HepG2 (cell line): ENCODE data around the gene ITGB3. TPM values are rescaled to one million over a fixed set of nuclear protein-coding genes. Genes with fewer than 3 reads are reported as not detected.

ENCODE experiments used
- ATAC-seq: fragments of 200-7000 bp; cut with Tn5 transposase; 3 replicates; pipeline ENCODE4 v1.9.1; 2020; ENCODE audit warnings: mild to moderate bottlenecking, moderate library complexity
- BruUV-seq: library from RNA; stranded (reverse); fragments of 400-500 nt; replicated peaks from 2 replicates; lab custom pipeline; 2021; lab: Mats Ljungman, UMichigan
- CTCF ChIA-PET: fragments of 300-600 bp; formaldehyde crosslinking; extraction: SDS; loops from one replicate; lab custom pipeline; 2021; ENCODE audit warnings: low total read pairs, inconsistent platforms, low intra/inter-chr PET ratio; lab: Yijun Ruan, JAX
- POLR2A ChIA-PET: fragments of 350-600 bp; sonication (Branson Sonifier 250); formaldehyde crosslinking; loops from one replicate; lab custom pipeline; 2020; ENCODE audit warnings: antibody characterized with exemption, inconsistent platforms; lab: Yijun Ruan, JAX
- DNase-seq: peaks from one replicate; pipeline ENCODE4 v3.0.0-alpha.2; 2015; ENCODE audit warnings: low spot score
- FAIRE-seq: peaks from 3 replicates; lab custom pipeline; 2011; peaks lifted over from hg19 to GRCh38; lab: Jason Lieb, UNC
- H2AFZ ChIP-seq: one replicate; pipeline ENCODE4 v1.6.1; 2011; ENCODE audit warnings: low read length, inconsistent platforms
- H3K27ac ChIP-seq: fragments of 300-600 bp; 3 replicates; pipeline ENCODE4 v1.8.0; 2011; ENCODE audit warnings: mixed run types, mild to moderate bottlenecking, mixed read lengths, low read length, inconsistent platforms; ENCODE audit not compliant: insufficient read depth; ENCODE audit errors: extremely low read length
- H3K27me3 ChIP-seq, 2 experiments: fragments of 200-600 bp in 1 of 2; 2 replicates in 1 of 2; 3 replicates in 1 of 2; pipeline versions ENCODE4 v1.6.0 to v1.8.0; 2011; ENCODE audit warnings: low read length in 2 of 2, mild to moderate bottlenecking in 2 of 2, moderate library complexity in 2 of 2, inconsistent platforms in 1 of 2; ENCODE audit not compliant: insufficient read depth in 2 of 2, control insufficient read depth in 1 of 2
- H3K36me3 ChIP-seq, 2 experiments: fragments of 200-600 bp in 1 of 2; replicated peaks in 1 of 2; 2 replicates in 1 of 2; 3 replicates in 1 of 2; pipeline versions ENCODE4 v1.5.1 to v1.8.0; 2011; ENCODE audit warnings: low read length in 2 of 2, inconsistent platforms in 1 of 2; ENCODE audit not compliant: insufficient read depth in 2 of 2, control insufficient read depth in 1 of 2
- H3K4me1 ChIP-seq: 2 replicates; pipeline ENCODE4 v1.5.1; 2012; ENCODE audit warnings: low read length, inconsistent platforms; ENCODE audit not compliant: insufficient read depth
- H3K4me2 ChIP-seq: 2 replicates; pipeline ENCODE4 v1.6.0; 2011; ENCODE audit warnings: low read depth, low read length, inconsistent platforms
- H3K4me3 ChIP-seq, 3 experiments: fragments of 200-600 bp in 1 of 3; sonication (generic), shearing (Covaris generic) in 1 of 3; replicated peaks in 1 of 3; 2 replicates each; pipeline ENCODE4 v1.5.1; 2011 to 2016; ENCODE audit warnings: low read length in 3 of 3, inconsistent platforms in 2 of 3, low read depth in 2 of 3, mild to moderate bottlenecking in 2 of 3, control low read depth in 1 of 3, mixed read lengths in 1 of 3; ENCODE audit not compliant: insufficient read depth in 1 of 3
- H3K79me2 ChIP-seq: one replicate; pipeline ENCODE4 v1.6.1; 2011; ENCODE audit warnings: low read length, inconsistent platforms; ENCODE audit not compliant: insufficient read depth
- H3K9ac ChIP-seq: 2 replicates; pipeline ENCODE4 v1.6.0; 2011; ENCODE audit warnings: mild to moderate bottlenecking, low read depth, low read length, inconsistent platforms; ENCODE audit not compliant: insufficient read depth
- H3K9me3 ChIP-seq: 2 replicates; pipeline ENCODE4 v1.5.1; 2012; ENCODE audit warnings: mild to moderate bottlenecking, low read length
- H4K20me1 ChIP-seq: 2 replicates; pipeline ENCODE4 v1.6.0; 2011; ENCODE audit warnings: inconsistent platforms, mild to moderate bottlenecking, low read length, moderate library complexity; ENCODE audit not compliant: insufficient read depth
- FOXA3 ChIP-seq: IDR thresholded peaks from 2 replicates; pipeline ENCODE4 v1.6.1; 2016; ENCODE audit warnings: missing genetic modification reagents, missing compliant biosample characterization
- NR2F2 ChIP-seq: IDR thresholded peaks from 2 replicates; pipeline ENCODE4 v1.6.1; 2012; ENCODE audit warnings: low read depth, inconsistent platforms, borderline replicate concordance
- SIN3B ChIP-seq: fragments of 150-350 bp; IDR thresholded peaks from 2 replicates; pipeline ENCODE4 v1.6.1; 2014; ENCODE audit warnings: low read length
- THYN1 ChIP-seq: sonication (generic); formaldehyde crosslinking; IDR thresholded peaks from 2 replicates; pipeline ENCODE4 v1.8.1; 2023; ENCODE audit warnings: low read depth, mild to moderate bottlenecking, moderate library complexity, missing genetic modification reagents, borderline replicate concordance
- ZNF343 ChIP-seq: sonication (generic); formaldehyde crosslinking; IDR thresholded peaks from 2 replicates; pipeline ENCODE4 v1.4.0; 2020; ENCODE audit warnings: mild to moderate bottlenecking, missing genetic modification reagents
- ZNF850 ChIP-seq: sonication (generic); formaldehyde crosslinking; conservative IDR thresholded peaks from 2 replicates; pipeline ENCODE4 v1.9.0; 2021; ENCODE audit warnings: mild to moderate bottlenecking, missing genetic modification reagents
- WGBS: methylation state at CpG from one replicate; pipeline ENCODE4 v1.1.6; 2017; ENCODE audit warnings: low lambda C conversion rate; 5-methylcytosine and 5-hydroxymethylcytosine counted together
- in situ Hi-C: cut with HindIII; loops from 2 replicates; pipeline ENCODE4 v1.10.0; 2017; ENCODE audit warnings: low pct_unique_long_range_greater_than_20kb; ENCODE audit not compliant: extremely low pct_ligation_motif_present
- intact Hi-C: fragments of 100-400 bp; cut with micrococcal nuclease; formaldehyde crosslinking; loops from one replicate; pipeline ENCODE4 v1.10.0; 2022; ENCODE audit not compliant: unreplicated experiment
- polyA plus RNA-seq, 8 experiments: library from polyadenylated mRNA; depleted of rRNA in 3 of 8; stranded (reverse) in 7 of 8; unstranded in 1 of 8; fragments of >200 nt; fragmentation: Illumina TruSeq in 4 of 8; extraction: Trizol in 4 of 8; gene quantifications; 2 replicates each; pipeline versions ENCODE4 v1.2.1 to v1.2.3, GENCODE V29; 2011 to 2016; ENCODE audit warnings: low read depth in 4 of 8, missing spikeins in 1 of 8, mixed read lengths in 1 of 8; ENCODE audit not compliant: insufficient read depth in 1 of 8
- total RNA-seq, 5 experiments: library from RNA; depleted of rRNA; stranded (reverse); fragments of >200 nt; fragmentation: Illumina TruSeq; extraction: Trizol; gene quantifications; 2 replicates each; pipeline ENCODE4 v1.2.3, GENCODE V29; 2016; ENCODE audit warnings: low read depth in 1 of 5
- TF ChIP-seq, protein P1 (sequence below): sonication (generic); formaldehyde crosslinking; IDR thresholded peaks from 2 replicates; pipeline ENCODE4 v1.4.0; 2020; ENCODE audit warnings: missing genetic modification reagents
- TF ChIP-seq, protein P2 (sequence below): sonication (generic); formaldehyde crosslinking; IDR thresholded peaks from 2 replicates; pipeline ENCODE4 v1.4.0; 2020; ENCODE audit warnings: missing genetic modification reagents, borderline replicate concordance
- TF ChIP-seq, protein P3 (sequence below): IDR thresholded peaks from 2 replicates; pipeline ENCODE4 v1.6.1; 2016; ENCODE audit warnings: missing genetic modification reagents, missing compliant biosample characterization
- TF ChIP-seq, protein P4 (sequence below): sonication (generic); formaldehyde crosslinking; IDR thresholded peaks from 2 replicates; pipeline ENCODE4 v1.8.0; 2022; ENCODE audit warnings: mild to moderate bottlenecking, missing genetic modification reagents; ENCODE audit not compliant: insufficient replicate concordance
- TF ChIP-seq, protein P5 (sequence below): sonication (generic); formaldehyde crosslinking; IDR thresholded peaks from 2 replicates; pipeline ENCODE4 v1.4.0; 2020; ENCODE audit warnings: missing genetic modification reagents

The ITGB3 gene
- total and polyA plus RNA-seq, 2 of the 13 experiments (the other 11 are each of a cell fraction or from before 2014, with no cell fraction given) = 0.09 to 0.31 TPM

DNA sequence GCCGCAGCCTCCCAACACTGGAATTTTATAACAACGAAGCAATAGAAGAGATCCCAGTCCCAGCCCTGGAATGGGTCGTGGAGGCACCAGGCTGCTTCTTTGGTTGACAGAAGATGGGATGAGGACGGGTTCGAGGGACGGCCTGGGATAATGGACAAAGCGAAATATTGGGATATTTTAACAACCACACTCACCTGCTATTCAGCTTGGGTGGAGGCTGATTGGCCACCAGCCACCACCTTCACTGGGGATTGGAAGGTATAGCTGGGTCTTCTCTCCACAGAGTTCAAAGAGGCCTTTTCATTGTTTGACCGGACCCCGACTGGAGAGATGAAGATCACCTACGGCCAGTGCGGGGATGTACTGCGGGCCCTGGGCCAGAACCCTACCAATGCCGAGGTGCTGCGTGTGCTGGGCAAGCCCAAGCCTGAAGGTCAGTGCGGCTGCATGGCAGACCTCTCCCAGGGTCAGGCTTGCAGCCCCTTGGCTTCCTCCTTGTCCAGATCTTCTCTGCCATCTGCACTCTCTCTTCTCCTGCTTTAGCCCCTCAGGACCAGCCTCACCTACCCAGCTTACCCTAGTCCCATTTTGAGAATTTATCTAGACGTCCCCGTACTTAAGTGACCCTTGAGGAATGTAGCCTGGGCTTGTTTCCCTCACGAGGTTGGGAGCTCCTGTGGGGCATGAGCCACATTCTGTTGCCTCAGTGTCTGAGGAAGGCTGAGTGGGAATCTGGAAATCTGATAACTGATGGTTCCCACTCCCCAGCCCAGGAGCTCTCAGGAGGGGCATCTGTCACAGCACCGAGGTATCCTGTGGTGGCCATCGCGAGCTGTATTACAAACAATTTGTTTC is 33.8 kb upstream of the ITGB3 start (continued):
- TF ChIP-seq THYN1 (CRISPR knock-in tag) = no peak
- no peak for TF ChIP-seq NR2F2
- TF ChIP-seq, protein P1, sequence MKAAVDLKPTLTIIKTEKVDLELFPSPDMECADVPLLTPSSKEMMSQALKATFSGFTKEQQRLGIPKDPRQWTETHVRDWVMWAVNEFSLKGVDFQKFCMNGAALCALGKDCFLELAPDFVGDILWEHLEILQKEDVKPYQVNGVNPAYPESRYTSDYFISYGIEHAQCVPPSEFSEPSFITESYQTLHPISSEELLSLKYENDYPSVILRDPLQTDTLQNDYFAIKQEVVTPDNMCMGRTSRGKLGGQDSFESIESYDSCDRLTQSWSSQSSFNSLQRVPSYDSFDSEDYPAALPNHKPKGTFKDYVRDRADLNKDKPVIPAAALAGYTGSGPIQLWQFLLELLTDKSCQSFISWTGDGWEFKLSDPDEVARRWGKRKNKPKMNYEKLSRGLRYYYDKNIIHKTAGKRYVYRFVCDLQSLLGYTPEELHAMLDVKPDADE (CRISPR knock-in tag) = no peak
- no peak for TF ChIP-seq FOXA3 (CRISPR knock-in tag)

GRCh38 chr17:47220531-47220999 is 33.1 kb upstream of the ITGB3 start:
- POLR2A ChIA-PET = no interaction called here
- intact Hi-C loops (loop anchor here (10.0 kb wide), 1 partner anchor 394 kb away; no protein-coding TSS in a partner anchor), in situ Hi-C loops (no loop called here)
- peaks cover 9% of the 10 kb centered on the region; the same call in 1 of the 2 replicates for H3K9me3 ChIP-seq
- no peak overlapping the region for H3K27ac ChIP-seq
- no TSS peak for BruUV-seq
- H3K27me3 ChIP-seq = peaks cover 7 to 32% of the 10 kb centered on the region in 2 experiments; a peak in 3 of 5 replicates
- DNase-seq = no peak
- no peak for FAIRE-seq
- no peak overlapping the region for H3K4me2 ChIP-seq
- H4K20me1 ChIP-seq = no peaks in the 10 kb centered on the region
- no peaks in the 10 kb centered on the region for H3K79me2 ChIP-seq
- H2AFZ ChIP-seq = no peak overlapping the region
- 35% methylated on average over 7 of the region's 7 CpGs for WGBS
- no peak overlapping the region for H3K9ac ChIP-seq
- no peak for ATAC-seq
- H3K36me3 ChIP-seq = no peaks in the 10 kb centered on the region
- peaks cover 19% of the 10 kb centered on the region for H3K4me1 ChIP-seq
- CTCF ChIA-PET = no interaction called here
- H3K4me3 ChIP-seq = no peak overlapping the region
- TF ChIP-seq, protein P2, sequence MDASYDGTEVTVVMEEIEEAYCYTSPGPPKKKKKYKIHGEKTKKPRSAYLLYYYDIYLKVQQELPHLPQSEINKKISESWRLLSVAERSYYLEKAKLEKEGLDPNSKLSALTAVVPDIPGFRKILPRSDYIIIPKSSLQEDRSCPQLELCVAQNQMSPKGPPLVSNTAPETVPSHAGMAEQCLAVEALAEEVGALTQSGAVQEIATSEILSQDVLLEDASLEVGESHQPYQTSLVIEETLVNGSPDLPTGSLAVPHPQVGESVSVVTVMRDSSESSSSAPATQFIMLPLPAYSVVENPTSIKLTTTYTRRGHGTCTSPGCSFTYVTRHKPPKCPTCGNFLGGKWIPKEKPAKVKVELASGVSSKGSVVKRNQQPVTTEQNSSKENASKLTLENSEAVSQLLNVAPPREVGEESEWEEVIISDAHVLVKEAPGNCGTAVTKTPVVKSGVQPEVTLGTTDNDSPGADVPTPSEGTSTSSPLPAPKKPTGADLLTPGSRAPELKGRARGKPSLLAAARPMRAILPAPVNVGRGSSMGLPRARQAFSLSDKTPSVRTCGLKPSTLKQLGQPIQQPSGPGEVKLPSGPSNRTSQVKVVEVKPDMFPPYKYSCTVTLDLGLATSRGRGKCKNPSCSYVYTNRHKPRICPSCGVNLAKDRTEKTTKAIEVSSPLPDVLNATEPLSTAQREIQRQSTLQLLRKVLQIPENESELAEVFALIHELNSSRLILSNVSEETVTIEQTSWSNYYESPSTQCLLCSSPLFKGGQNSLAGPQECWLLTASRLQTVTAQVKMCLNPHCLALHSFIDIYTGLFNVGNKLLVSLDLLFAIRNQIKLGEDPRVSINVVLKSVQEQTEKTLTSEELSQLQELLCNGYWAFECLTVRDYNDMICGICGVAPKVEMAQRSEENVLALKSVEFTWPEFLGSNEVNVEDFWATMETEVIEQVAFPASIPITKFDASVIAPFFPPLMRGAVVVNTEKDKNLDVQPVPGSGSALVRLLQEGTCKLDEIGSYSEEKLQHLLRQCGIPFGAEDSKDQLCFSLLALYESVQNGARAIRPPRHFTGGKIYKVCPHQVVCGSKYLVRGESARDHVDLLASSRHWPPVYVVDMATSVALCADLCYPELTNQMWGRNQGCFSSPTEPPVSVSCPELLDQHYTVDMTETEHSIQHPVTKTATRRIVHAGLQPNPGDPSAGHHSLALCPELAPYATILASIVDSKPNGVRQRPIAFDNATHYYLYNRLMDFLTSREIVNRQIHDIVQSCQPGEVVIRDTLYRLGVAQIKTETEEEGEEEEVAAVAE = no peak
- TF ChIP-seq, protein P3, sequence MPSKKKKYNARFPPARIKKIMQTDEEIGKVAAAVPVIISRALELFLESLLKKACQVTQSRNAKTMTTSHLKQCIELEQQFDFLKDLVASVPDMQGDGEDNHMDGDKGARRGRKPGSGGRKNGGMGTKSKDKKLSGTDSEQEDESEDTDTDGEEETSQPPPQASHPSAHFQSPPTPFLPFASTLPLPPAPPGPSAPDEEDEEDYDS (CRISPR knock-in tag) = no peak
- TF ChIP-seq SIN3B (no peak), ZNF343 (no peak), ZNF850 (no peak)
- TF ChIP-seq, protein P4, sequence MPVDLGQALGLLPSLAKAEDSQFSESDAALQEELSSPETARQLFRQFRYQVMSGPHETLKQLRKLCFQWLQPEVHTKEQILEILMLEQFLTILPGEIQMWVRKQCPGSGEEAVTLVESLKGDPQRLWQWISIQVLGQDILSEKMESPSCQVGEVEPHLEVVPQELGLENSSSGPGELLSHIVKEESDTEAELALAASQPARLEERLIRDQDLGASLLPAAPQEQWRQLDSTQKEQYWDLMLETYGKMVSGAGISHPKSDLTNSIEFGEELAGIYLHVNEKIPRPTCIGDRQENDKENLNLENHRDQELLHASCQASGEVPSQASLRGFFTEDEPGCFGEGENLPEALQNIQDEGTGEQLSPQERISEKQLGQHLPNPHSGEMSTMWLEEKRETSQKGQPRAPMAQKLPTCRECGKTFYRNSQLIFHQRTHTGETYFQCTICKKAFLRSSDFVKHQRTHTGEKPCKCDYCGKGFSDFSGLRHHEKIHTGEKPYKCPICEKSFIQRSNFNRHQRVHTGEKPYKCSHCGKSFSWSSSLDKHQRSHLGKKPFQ (CRISPR knock-in tag) = no peak
- TF ChIP-seq, protein P5, sequence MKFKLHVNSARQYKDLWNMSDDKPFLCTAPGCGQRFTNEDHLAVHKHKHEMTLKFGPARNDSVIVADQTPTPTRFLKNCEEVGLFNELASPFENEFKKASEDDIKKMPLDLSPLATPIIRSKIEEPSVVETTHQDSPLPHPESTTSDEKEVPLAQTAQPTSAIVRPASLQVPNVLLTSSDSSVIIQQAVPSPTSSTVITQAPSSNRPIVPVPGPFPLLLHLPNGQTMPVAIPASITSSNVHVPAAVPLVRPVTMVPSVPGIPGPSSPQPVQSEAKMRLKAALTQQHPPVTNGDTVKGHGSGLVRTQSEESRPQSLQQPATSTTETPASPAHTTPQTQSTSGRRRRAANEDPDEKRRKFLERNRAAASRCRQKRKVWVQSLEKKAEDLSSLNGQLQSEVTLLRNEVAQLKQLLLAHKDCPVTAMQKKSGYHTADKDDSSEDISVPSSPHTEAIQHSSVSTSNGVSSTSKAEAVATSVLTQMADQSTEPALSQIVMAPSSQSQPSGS (CRISPR knock-in tag) = no peak
